Activated T-cell treated with anti-CD3 and anti-CD28 coated beads, Interleukin-2, amount 50 U/mL, for 24 hours (primary cell): ENCODE measurements around the gene GOLM1.
A peak's percentile ranks its signal among the peaks of the same experiment; 100 is the strongest.
"Not testable (repeated sequence)": the region's sequence is repeated elsewhere in the genome, so short reads cannot be mapped to it uniquely, and the experiment has no call there.

ENCODE experiments used
- DNase-seq: peaks from one replicate; pipeline ENCODE4 v3.0.0-alpha.2; 2020
- H3K27ac Mint-ChIP-seq: 2 replicates; pipeline ENCODE4 v1.8.0; 2020; ENCODE audit warnings: mild to moderate bottlenecking, mixed read lengths
- H3K27me3 Mint-ChIP-seq: 2 replicates; pipeline ENCODE4 v1.8.0; 2020; ENCODE audit warnings: mixed read lengths
- H3K36me3 Mint-ChIP-seq: 2 replicates; pipeline ENCODE4 v1.8.0; 2020; ENCODE audit warnings: low read depth, mixed read lengths
- H3K4me1 Mint-ChIP-seq: 2 replicates; pipeline ENCODE4 v1.8.0; 2020; ENCODE audit warnings: low read depth, mixed read lengths
- H3K4me3 Mint-ChIP-seq: 2 replicates; pipeline ENCODE4 v1.8.0; 2020; ENCODE audit warnings: mild to moderate bottlenecking, moderate library complexity, mixed read lengths
- H3K9me3 Mint-ChIP-seq: 2 replicates; pipeline ENCODE4 v1.8.0; 2020; ENCODE audit warnings: mixed read lengths

The GOLM1 gene, protein sequence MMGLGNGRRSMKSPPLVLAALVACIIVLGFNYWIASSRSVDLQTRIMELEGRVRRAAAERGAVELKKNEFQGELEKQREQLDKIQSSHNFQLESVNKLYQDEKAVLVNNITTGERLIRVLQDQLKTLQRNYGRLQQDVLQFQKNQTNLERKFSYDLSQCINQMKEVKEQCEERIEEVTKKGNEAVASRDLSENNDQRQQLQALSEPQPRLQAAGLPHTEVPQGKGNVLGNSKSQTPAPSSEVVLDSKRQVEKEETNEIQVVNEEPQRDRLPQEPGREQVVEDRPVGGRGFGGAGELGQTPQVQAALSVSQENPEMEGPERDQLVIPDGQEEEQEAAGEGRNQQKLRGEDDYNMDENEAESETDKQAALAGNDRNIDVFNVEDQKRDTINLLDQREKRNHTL

DNA sequence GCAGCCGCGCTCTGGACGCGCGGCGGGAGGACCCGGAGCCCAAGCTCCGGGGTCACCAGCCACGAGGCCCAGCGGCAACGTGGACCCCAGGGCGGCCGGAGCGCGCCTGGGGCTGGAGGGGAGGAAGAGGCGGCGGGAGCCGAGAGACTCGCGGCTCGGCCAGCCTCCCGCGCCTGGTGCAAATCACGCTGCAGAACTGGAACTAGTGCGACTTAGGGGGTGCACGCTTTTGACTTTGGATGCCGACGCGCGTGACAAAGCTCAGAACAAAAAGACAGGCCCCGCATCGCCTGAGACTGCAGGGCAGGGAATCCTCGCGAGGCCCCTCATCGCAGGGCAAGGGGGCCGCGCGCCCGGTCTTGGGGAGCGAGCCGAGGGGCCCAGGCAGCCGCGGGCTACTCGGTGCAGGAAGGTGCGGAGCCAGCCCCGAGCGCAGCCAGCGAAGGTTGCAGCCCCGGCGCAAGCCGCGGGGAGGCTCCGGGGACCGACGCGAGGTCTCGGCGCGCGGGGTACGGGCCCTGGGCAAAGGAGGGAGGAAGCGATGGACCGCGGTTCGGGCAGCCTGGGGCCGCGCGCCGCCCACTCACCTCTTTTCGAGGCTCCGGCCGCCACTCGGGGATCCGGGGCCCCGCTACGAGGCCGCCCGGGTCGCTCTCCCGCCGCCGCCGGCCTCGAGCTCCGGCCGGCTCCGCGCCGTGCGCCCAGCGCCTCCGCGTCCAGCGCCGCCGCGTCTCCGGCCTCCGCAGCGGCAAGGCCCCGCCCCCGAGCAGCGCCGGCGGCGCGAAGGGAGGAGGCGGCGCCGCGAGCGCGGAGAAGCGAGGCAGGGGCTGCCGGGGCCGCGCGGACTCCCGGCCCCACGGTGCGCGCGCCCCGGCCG is at the start of gene GOLM1:
GOLM1 (minus strand) TSS at position 735 of the 877 bp plus-strand sequence. CDS start 20,238 bp downstream, outside the sequence.
- peaks cover 69% of the 10 kb centered on the region for H3K27me3 Mint-ChIP-seq
- H3K4me1 Mint-ChIP-seq: peaks cover 8% of the 10 kb centered on the region
- peak; percentile 60 for DNase-seq
- peak within 1 kb of the TSS; percentile 77 for H3K4me3 Mint-ChIP-seq
- H3K9me3 Mint-ChIP-seq: no peaks in the 10 kb centered on the region
- no peaks in the 10 kb centered on the region for H3K36me3 Mint-ChIP-seq
- H3K27ac Mint-ChIP-seq: peak within 1 kb of the TSS; percentile 58

DNA sequence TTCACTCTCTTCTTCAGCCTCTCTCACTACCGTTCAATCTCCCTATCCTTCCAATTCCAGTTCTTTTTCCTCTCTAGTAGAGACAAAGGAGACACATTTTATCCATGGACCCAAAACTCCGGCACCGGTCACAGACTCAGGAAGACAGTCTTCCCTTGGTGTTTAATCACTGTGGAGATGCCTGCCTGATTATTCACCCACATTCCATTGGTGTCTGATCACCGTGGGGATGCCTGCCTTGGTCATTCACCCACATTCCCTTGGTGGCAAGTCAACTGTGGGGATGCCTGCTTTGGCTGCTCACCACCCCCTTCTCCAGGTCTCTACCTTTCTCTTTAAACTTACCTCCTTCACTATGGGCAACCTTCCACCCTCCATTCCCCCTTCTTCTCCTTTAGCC is 47.3 kb upstream of the GOLM1 start:
- H3K36me3 Mint-ChIP-seq, H3K4me3 Mint-ChIP-seq, H3K27ac Mint-ChIP-seq, H3K9me3 Mint-ChIP-seq, H3K4me1 Mint-ChIP-seq, DNase-seq: not testable (repeated sequence)
- H3K27me3 Mint-ChIP-seq: peaks cover 20% of the 10 kb centered on the region

DNA sequence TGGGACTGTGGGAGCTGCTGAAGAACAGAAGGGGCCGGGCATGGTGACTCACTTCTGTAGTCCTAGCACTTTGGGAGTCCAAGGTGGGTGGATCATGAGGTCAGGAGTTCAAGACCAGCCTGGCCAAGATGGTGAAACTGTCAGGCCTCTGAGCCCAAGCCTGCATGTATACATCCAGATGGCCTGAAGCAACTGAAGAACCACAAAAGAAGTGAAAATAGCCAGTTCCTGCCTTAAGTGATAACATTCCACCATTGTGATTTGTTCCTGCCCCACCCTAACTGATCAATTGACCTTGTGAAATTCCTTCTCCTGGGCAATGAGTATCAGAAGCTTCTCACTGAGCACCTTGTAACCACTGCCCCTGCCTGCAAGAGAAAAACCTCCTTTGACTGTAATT is 46.6 kb upstream of the GOLM1 start:
- not testable (repeated sequence) for H3K4me1 Mint-ChIP-seq, H3K4me3 Mint-ChIP-seq, H3K27ac Mint-ChIP-seq, DNase-seq, H3K36me3 Mint-ChIP-seq, H3K9me3 Mint-ChIP-seq
- H3K27me3 Mint-ChIP-seq: peaks cover 16% of the 10 kb centered on the region

DNA sequence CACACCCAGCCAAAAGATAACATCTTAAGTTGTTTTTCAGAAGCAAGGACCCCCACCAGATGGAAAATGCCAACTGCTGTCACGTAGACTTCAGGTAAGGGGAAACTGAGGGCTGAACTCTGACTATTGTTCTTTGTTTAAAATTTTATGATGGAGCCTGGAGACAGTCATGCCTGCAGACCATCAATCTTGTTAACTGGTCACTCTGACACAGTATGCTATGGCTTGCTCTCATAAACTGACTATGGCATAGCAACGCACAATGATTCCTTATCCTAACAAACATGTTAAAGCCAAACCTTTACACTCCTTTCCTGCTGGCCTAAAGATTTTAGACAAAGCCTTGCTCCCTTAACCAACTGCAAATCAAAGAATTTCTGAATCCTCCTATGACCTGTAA is 43.6 kb upstream of the GOLM1 start:
- H3K9me3 Mint-ChIP-seq: peaks cover 6% of the 10 kb centered on the region
- H3K36me3 Mint-ChIP-seq: no peaks in the 10 kb centered on the region
- no peak overlapping the region for H3K4me3 Mint-ChIP-seq
- H3K27me3 Mint-ChIP-seq: peaks cover 12% of the 10 kb centered on the region
- DNase-seq: no peak
- no peaks in the 10 kb centered on the region for H3K4me1 Mint-ChIP-seq
- no peak overlapping the region for H3K27ac Mint-ChIP-seq

DNA sequence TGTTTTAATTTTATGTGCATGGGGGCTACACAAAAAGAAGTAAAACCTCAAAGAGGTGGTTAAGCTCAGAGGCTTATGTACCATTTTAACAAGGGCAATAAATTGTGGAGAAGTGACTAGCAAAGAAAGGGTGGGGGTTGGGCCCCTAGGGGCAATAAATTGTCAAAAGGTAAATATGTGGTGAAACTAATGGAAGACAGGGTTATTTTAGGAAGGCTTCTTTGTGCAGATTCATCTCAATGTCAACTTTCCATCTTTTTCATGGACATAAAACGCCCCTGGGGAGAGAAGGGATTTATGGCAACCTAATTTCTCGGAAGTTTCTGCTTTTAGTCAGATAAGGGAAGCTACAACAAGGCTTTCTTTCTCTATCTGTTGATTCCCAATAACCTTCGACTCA is 42.5 kb upstream of the GOLM1 start:
- DNase-seq: no peak
- Mint-ChIP-seq H3K36me3 (no peaks in the 10 kb centered on the region), H3K4me3 (no peak overlapping the region), H3K27ac (no peak overlapping the region), H3K9me3 (peaks cover 4% of the 10 kb centered on the region), H3K27me3 (peaks cover 12% of the 10 kb centered on the region), H3K4me1 (no peaks in the 10 kb centered on the region)

DNA sequence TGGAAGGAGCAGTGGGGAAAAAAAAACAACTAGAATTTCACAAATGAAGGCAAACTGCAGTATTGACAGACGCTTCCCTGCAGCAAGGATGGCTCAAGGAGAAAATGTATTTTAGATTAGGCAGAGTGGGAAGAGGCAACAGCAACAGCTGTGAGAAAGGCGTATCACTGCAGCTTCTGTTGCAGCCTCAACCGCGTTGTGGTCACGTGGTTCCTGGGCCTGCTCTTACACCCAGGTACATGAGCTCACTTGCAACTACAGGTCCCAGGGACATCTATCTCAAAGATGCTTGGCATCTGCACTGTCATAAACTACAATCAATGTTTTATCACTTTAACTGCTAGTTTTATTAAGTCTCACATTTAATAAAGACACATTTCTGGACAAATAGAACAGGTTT is 36.0 kb upstream of the GOLM1 start:
- Mint-ChIP-seq H3K27ac (no peak overlapping the region), H3K4me1 (peaks cover 2% of the 10 kb centered on the region), H3K4me3 (no peak overlapping the region), H3K9me3 (no peaks in the 10 kb centered on the region), H3K27me3 (peaks cover 3% of the 10 kb centered on the region), H3K36me3 (no peaks in the 10 kb centered on the region)
- no peak for DNase-seq

DNA sequence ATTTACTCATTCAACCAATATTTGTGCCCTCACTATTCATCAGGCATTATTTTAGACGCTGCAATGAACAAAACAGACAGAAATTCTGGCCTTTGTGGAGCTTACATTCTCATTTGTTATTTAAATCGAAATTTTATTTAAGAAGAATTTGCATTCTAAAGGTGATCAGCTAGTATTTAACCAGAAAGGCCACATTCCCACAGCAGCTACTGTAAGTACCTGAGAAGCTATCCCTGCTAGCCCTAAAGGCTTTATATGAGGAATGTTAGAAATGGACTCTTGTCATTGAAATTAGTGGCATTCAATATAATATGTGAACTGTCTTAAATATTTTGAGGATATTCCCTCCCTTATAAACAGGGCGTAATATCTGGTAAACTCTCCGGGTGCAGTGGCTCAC is 35.0 kb upstream of the GOLM1 start:
- Mint-ChIP-seq H3K27ac (no peak overlapping the region), H3K4me1 (peaks cover 2% of the 10 kb centered on the region), H3K27me3 (peaks cover 3% of the 10 kb centered on the region), H3K4me3 (no peak overlapping the region), H3K9me3 (no peaks in the 10 kb centered on the region), H3K36me3 (no peaks in the 10 kb centered on the region)
- DNase-seq: no peak

DNA sequence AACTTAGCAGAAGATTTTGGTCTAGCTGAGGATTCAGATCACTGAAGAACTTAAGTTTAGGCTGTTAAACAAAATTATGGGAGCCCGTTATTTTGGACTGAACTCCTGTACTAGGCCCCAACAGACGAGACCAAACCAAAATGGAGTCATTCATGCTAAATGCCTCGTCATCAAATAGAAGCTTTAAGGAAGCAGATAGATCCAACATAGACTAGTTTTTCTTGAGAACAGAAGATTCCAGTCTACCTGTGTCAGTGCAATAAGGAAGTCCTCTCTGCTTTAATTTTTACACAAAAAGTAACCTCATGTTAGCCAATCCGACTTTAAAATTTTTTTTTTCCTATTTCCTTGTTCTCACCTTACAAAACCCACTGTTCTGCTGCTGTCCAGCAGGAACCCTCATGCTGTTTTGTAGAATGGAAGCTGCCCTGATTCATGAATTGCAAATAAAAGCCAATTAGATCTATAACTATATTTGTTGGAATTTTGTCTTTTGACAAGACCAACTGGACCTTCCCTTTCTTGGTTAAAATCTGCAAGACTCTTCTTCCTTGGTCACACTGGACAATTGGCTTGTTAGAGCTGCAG is 29.0 kb upstream of the GOLM1 start:
- Mint-ChIP-seq H3K27ac (no peak overlapping the region), H3K36me3 (no peaks in the 10 kb centered on the region), H3K9me3 (no peaks in the 10 kb centered on the region), H3K4me3 (no peak overlapping the region), H3K4me1 (peaks cover 2% of the 10 kb centered on the region), H3K27me3 (no peaks in the 10 kb centered on the region)
- DNase-seq: no peak

DNA sequence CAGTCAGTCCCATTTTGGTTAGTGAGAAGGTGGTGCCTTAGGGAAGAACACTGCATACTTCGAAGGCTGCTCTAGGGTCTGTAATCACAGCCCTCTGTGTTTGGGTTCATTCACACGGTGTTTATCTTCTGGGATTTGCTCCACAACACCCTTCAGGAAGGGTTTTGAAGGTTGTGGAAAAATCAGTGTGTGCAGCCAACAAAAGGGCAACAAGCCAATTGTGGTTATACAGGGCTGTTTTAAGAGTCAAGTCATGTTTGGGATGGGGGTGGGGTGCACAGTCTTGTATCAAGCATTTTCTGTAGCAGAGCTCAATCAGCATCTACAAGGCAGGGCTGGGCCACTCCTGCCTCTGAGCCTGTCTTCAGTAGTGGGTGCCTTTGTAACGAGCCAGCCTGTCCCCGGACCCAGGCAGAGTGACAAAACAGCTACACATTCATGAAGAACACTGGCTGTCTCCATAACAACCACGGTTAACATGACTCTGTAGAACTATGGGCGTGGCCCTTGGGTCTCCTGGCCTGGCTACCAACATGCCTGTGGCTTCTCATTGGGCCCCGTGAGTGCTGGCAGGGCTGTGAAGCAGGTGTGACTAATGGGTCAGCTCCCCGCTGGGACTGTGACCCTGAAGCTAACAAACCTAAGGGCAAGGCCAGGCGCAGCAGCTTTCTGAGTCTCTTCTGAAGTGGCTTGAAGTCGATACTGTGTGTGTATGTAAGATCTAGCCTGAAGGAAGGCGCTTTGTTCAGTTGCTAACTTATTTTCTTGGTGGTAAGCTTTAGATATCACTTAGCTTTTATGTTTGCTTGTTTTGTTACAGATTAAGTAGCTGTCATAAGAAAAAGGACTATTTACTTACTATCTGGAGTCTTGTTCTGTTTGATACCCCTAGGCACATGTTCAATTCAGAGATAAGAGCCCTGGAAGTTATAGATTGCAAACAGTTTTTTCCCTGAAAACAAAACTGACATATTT is 27.9 kb upstream of the GOLM1 start:
- Mint-ChIP-seq H3K4me1 (peaks cover under 1% of the 10 kb centered on the region), H3K27me3 (peaks cover 5% of the 10 kb centered on the region), H3K27ac (no peak overlapping the region), H3K4me3 (no peak overlapping the region), H3K36me3 (no peaks in the 10 kb centered on the region), H3K9me3 (no peaks in the 10 kb centered on the region)
- DNase-seq: no peak

DNA sequence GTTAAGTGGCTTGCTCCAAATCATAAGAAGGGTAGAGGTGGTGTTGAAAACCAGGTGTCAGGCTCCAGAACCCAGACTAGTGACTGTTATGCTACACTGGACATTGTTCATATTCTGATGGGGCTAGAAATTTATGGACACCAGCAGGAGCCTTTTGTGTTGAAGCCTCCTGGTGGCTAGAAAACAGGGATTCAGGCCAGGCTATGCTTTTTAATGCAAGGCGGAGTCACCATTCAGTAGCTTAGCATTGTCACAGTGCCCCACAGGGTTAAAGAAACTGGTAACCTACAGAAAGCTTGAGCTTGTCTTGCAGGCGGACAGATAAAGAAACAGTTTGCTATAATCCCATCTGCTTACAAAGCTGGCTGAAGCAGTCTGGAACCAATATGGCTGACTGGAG is 23.0 kb upstream of the GOLM1 start:
- no peak overlapping the region for H3K4me3 Mint-ChIP-seq
- no peaks in the 10 kb centered on the region for H3K4me1 Mint-ChIP-seq
- no peak for DNase-seq
- no peaks in the 10 kb centered on the region for H3K36me3 Mint-ChIP-seq
- no peak overlapping the region for H3K27ac Mint-ChIP-seq
- peaks cover 17% of the 10 kb centered on the region for H3K27me3 Mint-ChIP-seq
- H3K9me3 Mint-ChIP-seq: no peaks in the 10 kb centered on the region

DNA sequence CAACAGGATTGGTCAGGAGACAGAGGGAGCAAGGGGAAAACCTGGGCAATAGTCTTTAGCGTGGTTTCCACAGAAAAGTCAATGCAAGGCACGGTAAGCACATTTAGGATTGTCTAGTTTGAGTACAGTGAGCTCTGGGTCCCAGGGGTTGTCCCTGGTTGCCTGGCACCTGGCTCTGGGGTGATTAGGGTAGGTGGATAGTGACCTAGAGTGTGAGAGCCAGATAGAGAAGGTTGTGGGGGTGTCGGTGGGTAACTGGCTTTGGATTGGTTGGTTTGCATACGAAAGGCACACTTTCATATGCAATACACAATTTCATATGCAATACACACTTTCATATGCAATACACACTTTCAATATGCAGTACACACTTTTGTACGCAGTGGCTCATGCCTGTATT is 20.1 kb upstream of the GOLM1 start:
- Mint-ChIP-seq H3K9me3 (no peaks in the 10 kb centered on the region), H3K27ac (no peak overlapping the region), H3K27me3 (peaks cover 23% of the 10 kb centered on the region), H3K4me3 (no peak overlapping the region), H3K36me3 (no peaks in the 10 kb centered on the region), H3K4me1 (no peaks in the 10 kb centered on the region)
- DNase-seq: no peak

DNA sequence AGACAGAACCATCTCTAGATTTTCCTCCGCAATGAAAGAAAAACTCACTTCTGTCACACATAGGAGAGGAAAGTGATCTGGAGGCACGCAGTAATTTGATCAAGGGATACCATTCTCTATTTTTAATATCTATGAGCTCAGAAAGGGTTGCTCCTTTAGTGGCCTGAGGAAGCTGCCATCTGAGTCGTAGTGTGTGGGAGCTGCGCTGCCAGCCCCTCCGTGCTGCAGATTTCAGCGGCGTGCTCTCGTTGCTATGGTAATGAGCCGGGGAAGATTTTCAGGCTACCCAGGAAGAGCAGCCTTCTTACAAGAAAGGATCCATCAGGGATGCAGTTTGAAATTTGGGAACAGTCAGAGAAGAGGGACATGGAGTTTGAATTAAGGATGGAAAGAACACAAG is 17.1 kb upstream of the GOLM1 start:
- Mint-ChIP-seq H3K4me1 (no peaks in the 10 kb centered on the region), H3K36me3 (no peaks in the 10 kb centered on the region), H3K27me3 (peaks cover 29% of the 10 kb centered on the region), H3K9me3 (no peaks in the 10 kb centered on the region), H3K4me3 (no peak overlapping the region), H3K27ac (no peak overlapping the region)
- DNase-seq: no peak

DNA sequence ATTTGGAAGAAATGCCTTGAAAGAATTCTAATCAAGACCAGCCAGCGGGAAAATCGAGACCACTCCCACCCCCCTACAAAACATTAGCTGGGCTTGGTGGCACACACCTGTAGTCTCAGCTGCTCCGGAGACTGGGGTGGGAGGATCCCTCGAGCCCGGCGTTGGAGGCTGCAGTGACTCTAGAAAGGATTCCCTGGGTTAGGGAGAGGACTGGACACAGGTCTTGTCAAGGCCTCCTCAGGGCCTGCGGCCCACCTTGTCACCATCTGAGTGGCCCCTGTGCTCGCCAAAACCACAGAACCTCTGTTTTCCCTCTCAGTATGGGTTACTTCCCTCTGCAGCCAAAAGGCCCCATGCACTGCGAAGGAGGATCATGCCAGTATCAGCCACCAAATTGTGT is 16.5 kb upstream of the GOLM1 start:
- H3K4me3 Mint-ChIP-seq: no peak overlapping the region
- peaks cover 31% of the 10 kb centered on the region for H3K27me3 Mint-ChIP-seq
- H3K27ac Mint-ChIP-seq: no peak overlapping the region
- DNase-seq: no peak
- no peaks in the 10 kb centered on the region for H3K9me3 Mint-ChIP-seq
- H3K36me3 Mint-ChIP-seq: no peaks in the 10 kb centered on the region
- H3K4me1 Mint-ChIP-seq: no peaks in the 10 kb centered on the region

DNA sequence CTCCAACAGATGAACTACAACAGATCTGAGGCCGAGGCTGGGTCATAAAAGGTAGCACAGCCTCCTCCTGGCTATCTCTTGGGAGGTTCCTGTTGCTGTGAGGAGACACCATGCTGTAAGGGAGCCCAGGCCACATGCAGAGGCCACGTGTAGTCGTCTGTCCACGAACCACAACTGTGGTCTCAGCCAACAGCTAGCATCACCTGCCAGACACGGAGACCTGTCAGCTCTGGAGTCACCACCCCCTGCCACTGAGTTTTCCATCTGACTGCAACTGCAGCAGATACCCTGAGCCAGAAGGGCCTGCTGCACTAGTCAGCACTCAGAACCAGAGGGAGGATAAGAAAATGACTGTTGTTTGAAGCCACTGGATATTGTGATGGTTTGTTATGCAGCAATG is 12.7 kb upstream of the GOLM1 start:
- no peak for DNase-seq
- H3K9me3 Mint-ChIP-seq: no peaks in the 10 kb centered on the region

More for the DNA sequence above, 12.7 kb upstream of the GOLM1 start:
- no peak overlapping the region for H3K27ac Mint-ChIP-seq
- H3K27me3 Mint-ChIP-seq: peaks cover 32% of the 10 kb centered on the region
- no peaks in the 10 kb centered on the region for H3K36me3 Mint-ChIP-seq
- H3K4me1 Mint-ChIP-seq: peaks cover 1% of the 10 kb centered on the region
- no peak overlapping the region for H3K4me3 Mint-ChIP-seq
